ENCODE data around the gene BHLHE40. TPM values are rescaled to one million over a fixed set of nuclear protein-coding genes. Genes with fewer than 3 reads are reported as not detected.

Gene BHLHE40
- total RNA-seq, 2 experiments from 2014 or later: 167 to 182 TPM

GRCh38 chr3:5022966-5023776 lies 43.9 kb downstream of the BHLHE40 start:
- DNase-seq: no peak
- ChIA-PET CTCF (interaction anchor here (0.6 to 4.6 kb wide), 3 partner anchors 39 to 303 kb away, joined by 3 to 20 read pairs (median 3); no protein-coding TSS in a partner anchor), POLR2A (interaction anchor here (1.0 kb wide), 1 partner anchor 201 kb away, joined by 4 read pairs; no protein-coding TSS in a partner anchor)
- no peak for TF ChIP-seq CTCF (IDR thresholded peaks at IDR 0.05)
- no peak for ATAC-seq (ENCODE audit: poor library complexity)
- Histone ChIP-seq H3K27ac (ENCODE audit: low read depth in 1 of 2, low read length in 2 of 2) (no peak overlapping the region), H3K9me3 (ENCODE audit: control insufficient read depth in 1 of 2, insufficient read depth in 1 of 2, low read length in 2 of 2) (peaks cover 0 to 4% of the 10 kb centered on the region in 2 experiments), H3K27me3 (ENCODE audit: control insufficient read depth in 1 of 2, insufficient read depth in 2 of 2, low read length in 2 of 2) (no peaks in the 10 kb centered on the region), H3K4me1 (ENCODE audit: insufficient read depth, low read length) (peaks cover 45% of the 10 kb centered on the region), H3K36me3 (ENCODE audit: insufficient read depth, low read length) (no peaks in the 10 kb centered on the region), H3K4me3 (ENCODE audit: low read length) (no peak overlapping the region)
- no peak overlapping the region for H3K27ac Mint-ChIP-seq
- H3K27me3 Mint-ChIP-seq: no peaks in the 10 kb centered on the region
- intact Hi-C loops (cut with DNase I, micrococcal nuclease): no loop called here
- H3K9me3 Mint-ChIP-seq: no peaks in the 10 kb centered on the region
- no peak overlapping the region for H3K4me3 Mint-ChIP-seq
- H3K36me3 Mint-ChIP-seq (ENCODE audit: low read depth): no peaks in the 10 kb centered on the region
- H3K4me1 Mint-ChIP-seq (ENCODE audit: low read depth): peaks cover 32% of the 10 kb centered on the region

DNA sequence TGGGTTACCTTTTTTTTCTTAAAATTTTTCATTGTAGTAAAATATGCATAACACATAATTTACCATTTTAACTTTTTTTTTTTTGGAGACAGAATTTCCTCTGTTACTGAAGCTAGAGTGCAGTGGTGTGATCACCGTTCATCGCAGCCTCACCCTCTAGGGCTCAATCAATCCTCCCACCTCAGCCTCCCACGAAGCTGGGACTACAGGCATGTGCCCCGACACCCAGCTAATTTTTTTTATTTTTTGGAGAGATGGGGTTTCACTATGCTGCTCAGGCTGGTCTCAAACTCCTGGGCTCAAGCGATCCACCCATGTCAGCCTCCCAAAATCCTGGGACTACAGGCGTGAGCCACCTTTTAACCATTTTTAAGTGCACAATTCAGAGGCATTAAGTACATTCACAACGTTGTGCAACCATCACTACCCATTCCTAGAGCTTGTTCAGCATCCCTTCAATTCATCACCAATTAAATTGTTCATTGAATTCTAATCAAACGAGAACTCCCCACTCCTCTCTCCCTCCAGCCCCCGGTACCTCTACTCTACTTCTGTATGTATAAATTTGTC lies 44.6 kb downstream of the BHLHE40 start:
- peaks cover 0 to 4% of the 10 kb centered on the region in 2 experiments for H3K9me3 ChIP-seq (ENCODE audit: control insufficient read depth in 1 of 2, insufficient read depth in 1 of 2, low read length in 2 of 2)
- intact Hi-C loops (cut with DNase I, micrococcal nuclease): no loop called here

More for the DNA sequence above, 44.6 kb downstream of the BHLHE40 start:
- DNase-seq (no peak), ATAC-seq (ENCODE audit: poor library complexity) (no peak)
- H3K4me1 ChIP-seq (ENCODE audit: insufficient read depth, low read length): peaks cover 38% of the 10 kb centered on the region
- no peak overlapping the region for H3K27ac ChIP-seq (ENCODE audit: low read depth in 1 of 2, low read length in 2 of 2)
- H3K27ac Mint-ChIP-seq: no peak overlapping the region
- CTCF ChIA-PET: interaction anchor here (1.5 to 4.6 kb wide), 2 partner anchors 43 to 303 kb away, joined by 3 to 20 read pairs; no protein-coding TSS in a partner anchor
- no peaks in the 10 kb centered on the region for H3K36me3 ChIP-seq (ENCODE audit: insufficient read depth, low read length)
- no peaks in the 10 kb centered on the region for H3K27me3 ChIP-seq (ENCODE audit: control insufficient read depth in 1 of 2, insufficient read depth in 2 of 2, low read length in 2 of 2)
- no peaks in the 10 kb centered on the region for H3K27me3 Mint-ChIP-seq
- H3K4me3 Mint-ChIP-seq: no peak overlapping the region
- no peaks in the 10 kb centered on the region for H3K36me3 Mint-ChIP-seq (ENCODE audit: low read depth)
- no peak for TF ChIP-seq CTCF (IDR thresholded peaks at IDR 0.05)
- H3K4me1 Mint-ChIP-seq (ENCODE audit: low read depth): peaks cover 25% of the 10 kb centered on the region
- POLR2A ChIA-PET: interaction anchor here (1.0 kb wide), 1 partner anchor 202 kb away, joined by 4 read pairs; no protein-coding TSS in a partner anchor
- no peak overlapping the region for H3K4me3 ChIP-seq (ENCODE audit: low read length)
- H3K9me3 Mint-ChIP-seq: no peaks in the 10 kb centered on the region

All from CD4-positive, alpha-beta T cell (primary cell).